GM10266 (cell line): ENCODE results near the gene CNDP1.

Experiments used
- DNase-seq: peaks from one replicate; pipeline ENCODE4 v3.0.0; 2012; ENCODE audit errors: extremely low spot score
- TF ChIP-seq, protein P1 (sequence below): IDR thresholded peaks from 2 replicates; pipeline ENCODE4 v1.5.1; 2012; ENCODE audit warnings: mild to moderate bottlenecking, low read depth; ENCODE audit not compliant: control insufficient read depth, insufficient read depth; ENCODE audit errors: missing control alignments

The CNDP1 gene

GRCh38 chr18:74547860-74548259 lies 13.6 kb downstream of the CNDP1 start:
- DNase-seq: no peak
- TF ChIP-seq, protein P1, sequence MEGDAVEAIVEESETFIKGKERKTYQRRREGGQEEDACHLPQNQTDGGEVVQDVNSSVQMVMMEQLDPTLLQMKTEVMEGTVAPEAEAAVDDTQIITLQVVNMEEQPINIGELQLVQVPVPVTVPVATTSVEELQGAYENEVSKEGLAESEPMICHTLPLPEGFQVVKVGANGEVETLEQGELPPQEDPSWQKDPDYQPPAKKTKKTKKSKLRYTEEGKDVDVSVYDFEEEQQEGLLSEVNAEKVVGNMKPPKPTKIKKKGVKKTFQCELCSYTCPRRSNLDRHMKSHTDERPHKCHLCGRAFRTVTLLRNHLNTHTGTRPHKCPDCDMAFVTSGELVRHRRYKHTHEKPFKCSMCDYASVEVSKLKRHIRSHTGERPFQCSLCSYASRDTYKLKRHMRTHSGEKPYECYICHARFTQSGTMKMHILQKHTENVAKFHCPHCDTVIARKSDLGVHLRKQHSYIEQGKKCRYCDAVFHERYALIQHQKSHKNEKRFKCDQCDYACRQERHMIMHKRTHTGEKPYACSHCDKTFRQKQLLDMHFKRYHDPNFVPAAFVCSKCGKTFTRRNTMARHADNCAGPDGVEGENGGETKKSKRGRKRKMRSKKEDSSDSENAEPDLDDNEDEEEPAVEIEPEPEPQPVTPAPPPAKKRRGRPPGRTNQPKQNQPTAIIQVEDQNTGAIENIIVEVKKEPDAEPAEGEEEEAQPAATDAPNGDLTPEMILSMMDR: no peak

DNA sequence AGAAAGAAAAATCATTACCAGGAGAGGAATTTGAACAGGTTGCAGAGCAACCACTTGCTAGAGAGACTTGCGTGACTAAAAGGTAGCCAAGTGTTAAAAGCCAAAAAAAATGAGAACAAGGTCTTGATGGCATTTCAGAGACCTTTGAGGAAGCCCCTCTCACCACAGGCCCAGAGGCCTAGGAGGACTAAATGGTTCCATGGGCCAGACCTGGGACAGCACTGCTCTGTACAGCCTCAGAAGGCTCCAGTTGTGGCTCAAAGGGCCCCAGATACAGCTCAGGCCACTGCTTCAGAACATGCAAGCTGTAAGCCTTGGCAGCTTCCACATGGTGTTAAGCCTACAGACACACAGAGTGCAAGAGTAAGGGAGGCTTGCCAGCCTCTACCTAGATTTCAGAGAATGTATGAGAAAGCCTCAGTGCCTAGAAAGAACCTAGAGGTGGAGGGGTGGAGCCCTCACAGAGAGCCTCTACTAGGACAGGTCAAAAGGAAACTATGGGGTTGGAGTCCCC lies 15.3 kb downstream of the CNDP1 start:
- TF ChIP-seq, protein P1: no peak
- DNase-seq: no peak

DNA sequence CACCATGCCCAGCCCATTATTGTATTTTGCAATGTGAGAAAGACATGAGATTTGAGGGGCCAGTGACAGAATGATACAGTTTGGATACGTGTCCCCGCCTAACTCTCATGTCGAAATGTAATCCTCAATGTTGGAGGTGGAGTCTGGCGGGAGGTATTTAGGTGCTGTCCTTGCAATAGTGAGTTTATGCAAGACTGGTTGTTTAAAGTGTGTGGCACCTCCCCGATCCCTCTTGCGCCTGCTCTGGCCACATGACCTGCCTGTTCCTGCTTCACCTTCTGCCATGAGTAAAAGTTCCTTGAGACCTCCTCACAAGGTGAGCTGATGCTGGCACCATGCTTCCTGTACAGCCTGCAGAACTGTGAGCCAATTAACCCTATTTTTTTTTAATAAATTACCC lies 16.6 kb downstream of the CNDP1 start:
- TF ChIP-seq, protein P1: no peak
- no peak for DNase-seq

- DNase-seq: no peak
- TF ChIP-seq, protein P1: no peak
Observed at GRCh38 chr18:74551452-74551851, 17.2 kb downstream of the CNDP1 start.

DNA sequence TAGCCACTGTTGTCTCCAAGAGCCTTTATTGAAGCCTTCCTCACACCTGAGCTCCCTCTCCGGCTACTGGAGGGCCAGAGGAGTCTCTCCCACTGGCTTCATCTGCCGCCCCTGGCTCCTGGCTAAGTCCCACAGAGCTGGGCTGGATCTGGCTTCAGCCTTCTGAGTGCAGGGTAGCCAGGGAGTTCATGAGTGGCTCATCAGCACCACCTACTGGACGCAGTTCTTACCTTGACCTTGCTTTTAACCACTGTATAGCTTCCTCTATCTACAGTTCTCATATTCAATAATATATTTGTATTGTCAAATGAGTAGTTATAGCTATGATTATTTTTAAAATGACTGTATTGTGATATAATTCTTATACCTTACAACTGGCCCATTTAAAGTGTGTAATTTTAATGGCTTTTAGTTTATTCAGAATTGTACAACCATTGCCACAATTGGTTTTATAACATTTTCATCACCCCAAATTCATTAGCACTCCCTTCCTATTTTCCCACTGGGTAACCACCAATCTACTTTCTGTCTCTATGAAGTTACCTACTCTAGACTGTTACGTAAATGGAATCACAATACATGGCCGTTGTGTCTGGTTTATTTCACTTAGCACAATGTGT lies 17.7 kb downstream of the CNDP1 start:
- DNase-seq: peak; percentile 78
- TF ChIP-seq, protein P1: peak; percentile 85

GRCh38 chr18:74556126-74556525 lies 21.8 kb downstream of the CNDP1 start:
- DNase-seq: no peak
- TF ChIP-seq, protein P1: no peak

GRCh38 chr18:74558096-74558495 lies 23.8 kb downstream of the CNDP1 start:
- TF ChIP-seq, protein P1: no peak
- no peak for DNase-seq
